GM18511 (cell line): ENCODE measurements around the gene ROR1.

Source experiments
- ATAC-seq: cut with Tn5 transposase; IDR thresholded peaks from one replicate; pipeline ENCODE4 v1.9.1; 2021; ENCODE audit warnings: mild to moderate bottlenecking, moderate library complexity; ENCODE audit not compliant: unreplicated experiment

ROR1 gene

DNA sequence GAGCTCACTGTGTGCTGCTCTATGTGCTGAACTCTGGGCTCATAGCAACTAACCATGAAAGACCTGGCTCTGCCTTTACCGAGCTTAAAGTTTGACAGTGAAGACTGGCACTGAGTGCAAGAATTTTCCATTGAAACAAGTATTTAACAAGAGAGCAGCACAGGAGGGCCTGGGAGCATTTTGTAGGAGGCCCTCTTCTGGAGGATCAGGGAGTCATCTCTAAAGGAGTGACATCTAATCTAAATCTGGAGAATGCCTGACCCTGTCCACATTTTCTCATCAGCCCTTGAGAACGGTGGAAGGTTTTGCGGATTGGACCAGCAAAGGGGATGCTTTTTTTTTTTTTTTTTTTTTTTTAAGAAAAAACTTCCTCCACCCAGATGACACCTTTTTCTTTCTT lies 150.8 kb downstream of the ROR1 start:
- no peak for ATAC-seq

DNA sequence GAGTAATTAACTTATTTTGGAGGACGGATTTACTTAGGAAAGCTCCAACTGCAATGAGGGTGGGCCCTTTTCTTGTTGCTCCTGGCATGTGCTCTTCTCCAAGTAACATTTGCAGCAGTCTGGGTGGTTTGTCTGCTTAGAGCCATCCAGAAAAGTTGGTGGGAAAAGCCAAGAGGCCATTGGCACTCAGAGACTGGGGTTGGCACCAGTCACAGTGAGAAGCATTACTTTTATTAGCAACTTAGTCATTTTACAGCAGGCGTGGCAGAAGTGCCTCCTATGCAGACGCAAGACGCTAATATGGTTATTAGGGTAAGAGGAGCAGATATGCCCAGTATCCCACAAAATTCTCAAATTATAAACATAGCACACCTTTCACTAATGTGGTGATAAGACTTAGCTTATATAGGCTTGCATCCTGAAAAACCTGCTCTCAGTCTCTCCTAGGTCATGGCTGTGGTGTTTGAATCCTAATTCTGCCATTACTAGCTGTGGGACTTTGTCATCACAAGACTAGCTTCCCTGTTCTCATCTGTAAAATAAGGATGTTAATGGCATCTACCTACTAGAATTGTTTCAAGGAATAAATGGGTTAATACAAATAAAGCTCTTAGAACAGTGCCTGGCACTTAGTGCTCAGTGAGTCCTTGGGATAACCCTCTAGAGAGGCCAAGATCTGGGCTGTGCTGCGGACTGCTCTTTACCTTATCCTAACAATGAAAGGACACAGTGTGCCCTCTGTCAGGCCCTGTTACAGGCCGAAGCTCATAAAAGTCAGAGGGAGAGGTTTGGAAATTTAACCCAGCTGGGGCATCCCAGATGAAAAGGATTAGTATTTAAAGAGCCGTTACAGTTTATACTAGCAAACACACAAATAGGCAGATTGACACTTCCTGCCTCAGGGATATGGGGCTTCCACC lies 154.6 kb downstream of the ROR1 start:
- no peak for ATAC-seq

DNA sequence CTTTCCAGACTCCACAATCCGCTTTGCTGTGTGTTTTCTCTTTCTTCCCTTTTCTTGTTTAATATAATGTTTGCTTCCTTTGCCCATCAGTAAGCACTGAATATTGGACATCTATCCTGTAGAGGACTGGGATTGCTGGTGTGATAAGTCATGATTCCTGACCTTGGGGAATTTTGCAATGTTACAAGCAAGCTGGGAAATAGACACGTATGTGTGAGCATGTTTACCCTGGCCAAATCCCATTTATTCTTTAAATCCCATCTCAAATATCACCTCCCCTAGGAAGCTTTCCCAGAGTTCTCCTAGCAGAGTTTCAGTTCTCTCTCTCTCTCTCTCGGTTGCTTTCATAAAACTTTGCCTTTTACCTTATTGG lies 155.3 kb downstream of the ROR1 start:
- no peak for ATAC-seq

DNA sequence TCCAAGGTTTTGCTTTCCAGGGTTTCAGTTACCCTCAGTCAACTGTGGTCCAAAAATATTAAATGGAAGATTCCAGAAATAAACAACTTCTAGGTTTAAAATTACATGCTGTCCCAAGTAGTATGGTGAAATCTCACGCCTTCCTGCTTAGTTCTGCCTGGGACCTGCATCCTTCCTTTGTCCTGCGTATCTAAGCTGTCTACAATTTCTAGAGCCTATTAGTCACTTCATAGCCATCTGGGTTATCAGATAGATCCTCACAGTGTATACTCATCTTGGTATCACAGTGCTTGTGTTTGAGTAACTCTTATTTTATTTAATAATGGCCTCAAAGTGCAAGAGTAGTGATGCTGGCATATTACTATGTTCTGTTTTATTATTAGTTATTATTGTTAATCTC lies 157.7 kb downstream of the ROR1 start:
- ATAC-seq: no peak

DNA sequence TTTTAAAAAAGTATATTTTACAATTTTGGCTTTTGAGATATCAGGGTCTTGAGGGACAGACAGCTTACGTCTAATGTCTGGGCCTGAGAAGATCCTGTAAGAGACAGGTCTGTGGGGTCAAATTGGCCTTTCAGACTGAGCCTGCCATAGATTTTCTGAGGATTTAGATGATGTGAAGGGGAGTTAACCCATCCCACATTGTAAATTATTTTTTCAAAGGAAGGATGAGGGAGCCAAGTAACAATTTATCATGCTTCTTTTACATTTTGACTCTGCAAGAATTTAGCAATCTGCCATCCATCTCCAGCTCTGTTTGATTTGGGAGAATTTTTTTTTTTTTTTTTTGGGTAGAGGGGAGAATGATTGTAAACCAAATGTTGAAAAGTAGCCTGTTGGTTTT lies 160.9 kb downstream of the ROR1 start:
- no peak for ATAC-seq

DNA sequence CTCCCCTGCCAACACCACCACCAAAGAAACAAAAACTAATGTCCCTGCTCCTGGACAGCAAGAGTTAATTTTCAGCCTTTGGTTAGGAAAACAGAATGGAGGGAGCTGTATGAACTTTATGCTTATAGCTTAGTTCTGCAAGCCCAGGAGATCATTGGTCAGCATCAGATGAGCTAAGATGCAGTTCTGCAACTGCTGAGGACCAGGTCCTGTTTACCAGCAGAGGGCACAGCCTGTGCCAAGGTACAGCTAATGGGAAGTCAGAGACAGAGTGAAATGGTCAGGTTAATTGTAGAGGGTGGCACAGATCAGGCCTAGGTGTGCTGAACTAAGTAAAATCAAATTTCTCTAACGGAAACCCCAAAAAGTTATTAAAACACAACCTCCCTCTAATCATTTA lies 161.3 kb downstream of the ROR1 start:
- no peak for ATAC-seq

DNA sequence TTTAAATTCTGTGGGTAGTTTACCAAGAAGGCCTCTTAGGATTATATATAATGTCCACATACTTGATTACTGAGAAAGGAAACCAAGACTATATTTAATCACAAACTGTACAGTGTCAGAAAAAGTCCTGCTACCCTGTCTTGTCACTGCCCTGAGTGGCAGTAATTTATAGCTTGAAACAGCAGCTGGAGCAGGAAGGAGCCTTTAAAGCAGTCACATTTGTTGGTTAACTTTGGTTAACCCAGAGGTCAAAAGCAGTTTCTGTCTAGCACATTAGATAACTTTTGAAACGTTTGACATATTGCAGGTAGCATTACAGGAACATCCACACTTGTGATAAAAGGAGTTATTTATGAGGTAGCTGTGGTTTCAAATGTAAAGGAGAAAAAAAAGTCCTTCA lies 161.7 kb downstream of the ROR1 start:
- peak; percentile 89 for ATAC-seq

DNA sequence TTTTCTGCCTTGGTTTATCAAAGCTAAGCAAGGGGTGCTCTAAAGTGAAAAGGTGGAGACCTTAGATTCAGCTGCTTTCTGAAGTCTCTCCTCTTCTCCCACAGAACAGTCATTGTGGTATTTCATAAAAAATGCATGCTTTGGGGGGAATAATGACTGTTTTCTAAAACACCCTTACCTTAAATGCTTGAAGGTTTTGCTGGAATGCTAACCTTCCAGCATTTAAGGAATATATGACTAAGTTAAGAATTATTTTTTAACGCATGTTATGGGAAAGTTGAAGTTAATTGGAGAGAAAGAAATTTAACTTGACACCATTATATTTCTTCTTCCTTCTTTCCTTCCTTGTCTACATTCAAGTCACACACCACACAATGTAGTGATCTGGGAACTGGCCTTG lies 162.5 kb downstream of the ROR1 start:
- ATAC-seq: no peak

DNA sequence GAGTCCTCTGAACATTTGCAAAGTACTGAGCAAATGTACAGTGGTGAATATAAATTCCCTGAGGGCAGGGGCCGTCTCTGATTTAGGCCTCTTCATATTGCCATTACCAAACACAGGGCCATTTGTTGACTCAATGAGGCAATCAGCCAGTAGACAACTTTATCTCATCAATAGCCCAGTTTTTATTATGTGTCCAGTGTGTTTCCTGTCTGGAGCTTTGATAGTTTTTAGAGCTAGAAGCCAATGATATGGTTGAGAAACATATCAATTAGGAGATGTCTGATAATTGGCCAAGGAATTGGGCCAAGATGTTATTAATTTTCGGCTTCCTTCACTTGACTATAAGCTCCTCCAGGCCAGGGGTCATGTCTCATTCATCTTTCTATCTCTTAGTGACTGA lies 163.0 kb downstream of the ROR1 start:
- ATAC-seq: no peak

DNA sequence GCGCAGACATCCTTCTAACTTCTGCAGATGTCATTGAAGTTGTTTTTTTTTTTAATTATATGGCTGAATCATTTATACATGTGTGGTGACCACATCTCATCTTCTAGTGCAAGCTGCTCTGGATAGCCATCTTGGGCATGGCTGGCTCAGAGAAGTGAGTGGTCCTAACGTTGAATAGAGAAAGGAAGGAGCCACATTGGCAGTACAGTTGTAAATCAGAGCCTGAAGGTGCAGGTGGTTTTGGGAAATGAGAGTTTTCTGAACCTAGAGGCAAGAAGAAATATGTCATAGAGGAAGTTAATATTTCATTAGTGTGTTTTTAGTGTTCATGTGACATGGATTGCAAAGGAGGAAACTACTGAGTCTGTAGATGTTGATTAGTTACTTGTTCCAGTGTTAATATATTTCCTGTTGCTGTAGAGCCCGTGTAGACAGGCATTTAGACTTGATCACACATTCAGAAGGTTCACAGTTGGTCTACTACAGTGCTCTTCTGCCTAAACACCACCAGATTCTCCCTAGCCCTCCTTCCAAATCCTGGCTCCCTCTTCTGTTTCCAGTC lies 163.7 kb downstream of the ROR1 start:
- peak; percentile 43 for ATAC-seq

DNA sequence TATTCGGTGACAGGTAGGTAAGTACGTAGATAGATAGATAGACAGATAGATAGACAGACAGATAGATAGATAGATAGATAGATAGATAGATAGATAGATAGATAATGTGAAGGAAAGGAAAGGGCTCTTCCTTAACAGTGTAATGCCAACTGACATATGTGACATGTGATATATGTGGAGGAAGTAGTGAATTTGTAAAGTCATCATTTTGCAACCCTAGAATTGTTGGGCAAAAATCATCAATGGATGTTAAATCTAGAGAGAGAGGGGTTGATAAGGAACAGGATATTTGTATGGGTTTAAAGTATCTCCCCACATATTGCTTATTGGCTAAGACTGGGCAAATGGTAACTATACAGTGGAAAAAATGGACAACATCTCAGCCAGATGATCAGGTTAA lies 166.6 kb downstream of the ROR1 start:
- ATAC-seq: no peak

DNA sequence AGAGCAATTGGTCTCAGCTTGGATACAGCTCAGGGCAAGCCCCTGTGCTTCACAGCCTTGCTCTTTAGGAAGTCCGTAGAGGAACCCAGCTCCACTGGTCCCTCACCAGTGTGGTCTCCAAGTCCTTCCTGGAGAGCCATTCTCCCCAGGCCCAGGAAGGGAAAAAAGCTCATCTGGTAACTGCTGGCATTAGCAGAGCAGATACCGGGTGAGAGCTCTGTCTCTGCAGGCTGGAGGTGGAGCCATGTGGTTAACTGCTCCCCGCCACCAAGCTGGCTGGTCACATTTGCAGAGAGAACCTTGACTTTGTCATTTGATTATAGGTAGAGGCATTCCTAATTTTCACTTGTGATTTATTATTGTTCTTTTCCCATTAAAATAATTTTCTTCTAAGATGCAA lies 169.6 kb downstream of the ROR1 start:
- no peak for ATAC-seq

DNA sequence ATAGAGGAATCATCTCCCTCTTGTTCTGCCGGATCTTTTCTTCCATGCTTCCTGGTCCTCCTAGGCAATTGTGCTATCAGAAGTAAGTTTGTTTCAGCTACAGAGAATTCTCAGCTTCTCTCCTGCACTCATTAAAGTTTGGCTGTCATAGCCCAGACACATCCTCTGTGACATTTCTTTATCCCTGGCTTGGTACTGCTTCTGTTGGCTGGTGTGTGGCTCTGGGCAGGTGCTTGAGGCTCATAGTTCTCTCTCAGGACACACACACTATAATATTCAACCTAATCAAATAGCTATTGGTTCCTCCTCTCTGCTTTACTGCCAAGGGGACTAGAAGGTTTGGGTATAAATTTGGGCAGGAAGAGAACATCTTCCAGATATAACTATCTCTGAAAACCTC lies 172.1 kb downstream of the ROR1 start:
- no peak for ATAC-seq

DNA sequence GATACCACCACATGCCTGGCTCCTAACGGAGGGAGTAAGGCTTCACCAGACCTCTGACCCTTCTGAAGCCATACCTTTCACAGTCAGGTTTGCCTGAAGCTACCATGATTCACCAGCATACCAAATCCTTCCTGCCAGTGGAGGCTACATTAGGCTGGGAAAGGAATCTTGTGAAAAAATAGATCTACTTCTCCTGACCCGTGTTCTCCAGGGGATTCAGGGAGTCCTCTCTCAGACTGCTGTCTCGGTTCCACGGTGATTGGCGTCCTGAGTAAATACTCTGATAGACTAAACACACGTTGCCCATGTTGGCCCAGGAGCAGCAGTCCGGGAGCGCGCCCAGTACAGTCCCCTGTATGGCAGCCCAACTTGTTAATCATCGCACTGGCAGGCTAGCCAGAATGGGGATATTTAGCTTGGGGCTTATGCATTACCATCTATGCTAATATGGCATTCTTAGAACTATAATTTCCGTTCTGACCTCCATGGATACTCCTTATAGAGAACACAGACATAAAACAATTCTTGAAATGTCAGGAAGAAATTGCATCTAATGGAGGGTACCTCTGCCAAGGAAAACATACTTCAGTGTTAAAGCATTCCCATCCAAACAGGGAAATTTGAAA lies 173.2 kb downstream of the ROR1 start:
- ATAC-seq: no peak

DNA sequence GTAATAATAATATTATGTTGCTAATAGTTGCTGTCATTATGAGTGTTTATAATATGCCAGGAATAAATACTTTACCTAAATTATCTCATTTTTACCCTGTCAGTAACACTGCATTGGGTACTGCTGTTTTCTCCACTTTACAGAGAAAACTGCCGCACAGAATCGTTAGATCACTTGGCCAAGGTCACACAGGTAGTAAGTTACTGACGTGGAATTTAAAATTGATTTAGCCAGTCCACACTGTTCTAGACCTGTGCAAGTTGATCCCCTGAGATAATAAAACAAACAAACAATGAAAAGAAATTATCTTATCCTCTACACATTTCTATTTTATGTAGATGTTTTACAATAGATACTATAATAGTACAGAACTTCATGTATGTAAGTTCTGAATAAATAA lies 174.1 kb downstream of the ROR1 start:
- no peak for ATAC-seq

DNA sequence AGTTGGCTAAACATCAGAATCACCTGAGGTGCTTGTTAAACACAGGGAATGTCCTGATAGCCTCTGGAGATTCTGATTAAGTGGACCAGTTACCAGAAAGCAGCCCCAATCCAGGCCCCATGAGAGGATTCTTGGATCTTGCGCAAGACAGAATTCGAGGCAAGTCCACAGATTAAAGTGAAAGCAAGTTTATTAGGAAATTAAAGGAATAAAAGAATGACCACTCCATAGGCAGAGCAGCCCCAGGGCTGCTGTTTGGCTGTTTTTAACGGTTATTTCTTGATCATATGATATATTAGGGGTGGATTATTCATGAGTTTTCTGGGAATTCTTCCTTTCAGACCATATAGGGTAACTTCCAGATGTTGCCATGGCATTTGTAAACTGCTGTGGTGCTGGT lies 176.2 kb downstream of the ROR1 start:
- ATAC-seq: no peak

DNA sequence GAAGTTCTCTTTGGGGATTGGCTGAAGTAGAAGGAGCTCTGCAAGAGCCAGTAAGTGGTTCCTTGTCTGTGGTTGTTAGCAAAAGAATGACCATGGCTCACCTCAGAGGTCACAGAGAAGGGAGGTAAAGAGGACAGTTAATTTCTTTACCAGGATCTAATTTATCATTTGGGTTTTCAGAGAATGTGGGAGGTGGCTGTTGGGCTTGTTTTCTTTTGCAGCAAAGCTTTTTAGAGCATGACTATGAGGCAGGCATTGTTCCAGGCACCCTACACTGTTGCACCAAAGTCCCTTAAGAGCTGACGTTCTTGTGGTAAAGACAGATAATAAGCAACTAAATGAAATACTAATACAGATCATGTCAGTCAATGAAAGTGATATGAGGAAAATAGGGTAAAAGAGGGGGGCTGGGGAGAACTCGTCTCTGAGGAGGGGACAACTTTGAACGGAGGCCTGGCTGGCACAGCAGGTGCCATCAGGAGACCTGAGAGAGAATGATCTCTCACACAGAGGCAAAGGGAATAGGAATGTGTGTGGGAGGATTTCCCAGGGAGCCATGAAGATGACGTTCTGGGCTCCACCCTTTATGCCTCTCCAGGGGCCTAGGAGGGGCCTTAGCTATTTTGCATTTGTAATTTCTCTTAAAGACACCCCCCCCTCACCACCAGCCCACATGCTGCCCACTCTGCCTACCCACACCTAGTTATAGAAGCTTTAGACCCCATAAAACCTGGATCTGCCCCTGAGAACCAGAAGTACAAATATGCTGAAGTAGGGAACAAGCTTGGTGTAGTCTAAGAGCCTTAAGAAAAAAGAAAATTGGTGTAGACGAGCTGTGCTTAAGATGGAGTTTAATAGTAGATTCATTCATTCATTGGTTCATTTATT lies 177.5 kb downstream of the ROR1 start:
- ATAC-seq: no peak

DNA sequence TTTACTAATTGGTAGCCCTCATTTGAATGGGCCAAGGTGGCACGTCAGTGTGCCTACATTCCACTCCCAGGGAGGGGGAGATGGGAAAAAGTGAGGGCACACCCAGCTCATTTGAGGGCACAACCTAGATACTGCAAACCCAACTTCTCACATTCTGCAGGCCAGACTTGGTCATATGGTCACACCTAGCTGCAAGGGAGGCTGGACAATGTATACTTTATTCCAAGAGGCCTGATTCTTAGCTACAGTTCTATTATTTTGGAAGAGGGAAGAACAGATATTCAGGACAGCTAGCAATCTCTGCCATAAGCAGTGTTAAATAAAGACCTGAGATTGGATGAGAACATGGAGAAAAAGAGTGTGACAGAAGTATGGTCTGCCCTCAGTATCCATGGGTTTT lies 180.4 kb downstream of the ROR1 start:
- ATAC-seq: no peak

DNA sequence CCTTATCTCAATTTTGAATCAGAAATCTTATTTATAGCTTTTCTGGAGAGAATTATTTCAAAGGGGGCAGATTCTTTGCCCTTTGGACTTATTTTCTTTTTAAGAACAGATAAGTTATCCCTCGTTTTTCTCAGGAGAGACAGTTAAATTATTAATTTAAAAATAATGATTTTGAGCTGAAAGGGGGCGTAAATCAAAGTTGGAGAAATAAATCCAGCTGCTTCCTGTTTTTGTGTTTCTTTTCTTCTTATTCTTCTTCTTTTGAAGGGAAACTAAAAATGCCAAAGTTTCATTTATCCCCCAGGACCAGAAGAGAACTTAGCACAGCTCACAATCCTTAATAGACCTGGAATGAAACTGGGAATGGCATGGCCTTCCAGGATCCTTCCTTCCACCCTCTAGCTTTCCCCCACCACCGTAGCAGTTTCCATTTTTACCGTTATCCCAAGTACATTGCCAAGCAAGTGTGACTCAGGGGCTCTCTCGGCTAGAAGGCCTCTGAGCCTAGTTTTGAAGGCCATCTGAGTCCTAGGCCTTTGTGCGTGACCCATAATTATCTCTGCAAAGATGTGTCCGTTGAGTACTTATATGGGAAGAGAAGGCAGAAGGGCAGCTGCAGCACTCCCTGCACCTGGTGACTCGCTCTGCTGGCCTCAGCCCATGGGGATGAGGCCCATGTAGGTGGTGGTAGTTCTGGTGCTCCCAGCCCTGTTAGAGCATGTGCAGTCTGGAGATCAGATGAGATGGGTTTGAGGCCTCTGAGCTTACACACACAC lies 181.7 kb downstream of the ROR1 start:
- no peak for ATAC-seq

DNA sequence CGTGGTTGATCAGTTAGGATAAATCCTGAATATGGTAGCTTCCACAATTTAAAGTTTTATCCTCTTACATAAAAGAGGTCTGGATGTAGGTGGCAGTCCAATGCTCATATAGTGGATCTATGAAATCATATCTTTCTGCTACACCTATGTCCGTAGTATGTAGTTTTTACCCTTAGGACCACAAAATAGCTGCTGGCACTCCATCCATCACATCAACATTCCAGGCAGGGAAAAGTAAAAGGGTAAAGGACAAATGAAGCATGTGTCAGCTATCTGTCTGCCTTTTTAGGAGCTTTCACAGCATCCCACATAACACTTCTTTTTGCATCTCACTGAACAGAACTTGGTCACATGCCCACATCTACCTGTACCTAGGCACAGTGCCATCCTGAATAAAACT lies 184.7 kb downstream of the ROR1 start:
- no peak for ATAC-seq

DNA sequence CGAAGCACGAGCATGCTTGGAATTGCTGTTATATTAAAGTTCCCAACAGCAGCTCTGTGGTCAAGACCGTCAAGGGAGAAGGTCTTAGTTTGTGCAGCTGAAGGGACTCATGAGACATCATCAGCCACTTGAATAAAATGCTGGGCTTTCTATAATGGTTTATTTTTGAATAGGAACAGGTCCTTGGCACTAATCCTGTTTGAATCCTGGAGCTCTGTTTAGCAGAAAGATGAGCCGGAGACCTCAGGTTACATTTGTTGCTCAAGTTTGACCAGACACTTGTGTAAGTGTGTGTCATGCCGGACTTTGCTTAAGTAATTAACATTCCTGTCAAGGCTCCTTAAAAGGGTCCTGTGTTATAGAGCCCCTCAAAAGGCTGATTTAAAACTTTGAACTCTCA lies 186.5 kb downstream of the ROR1 start:
- no peak for ATAC-seq
